Measurements from ENCODE around the gene SLC25A30. TPM values are rescaled to one million over a fixed set of nuclear protein-coding genes. Genes with fewer than 3 reads are reported as not detected.

The SLC25A30 gene
- polyA plus RNA-seq, 1 experiment: 10.4 TPM

GRCh38 chr13:45447050-45447661, 29.0 kb upstream of the SLC25A30 start:
- POLR2A ChIA-PET: no interaction called here
- no peak for DNase-seq (ENCODE audit: low read depth)
- no peaks in the 10 kb centered on the region for H3K27me3 ChIP-seq (ENCODE audit: control insufficient read depth, insufficient read depth, low read length)
- no peak for TF ChIP-seq CTCF (IDR thresholded peaks at IDR 0.05; ENCODE audit: insufficient read depth, low read depth, low read length)
- CTCF ChIA-PET: no interaction called here
- H3K36me3 ChIP-seq (ENCODE audit: control insufficient read depth, insufficient read depth, low read length): no peaks in the 10 kb centered on the region
- no peak overlapping the region for H3K4me3 ChIP-seq (ENCODE audit: low read depth, low read length)

- DNase-seq (ENCODE audit: low read depth): peak; percentile 46
- POLR2A ChIA-PET: no interaction called here
- CTCF ChIA-PET: no interaction called here
Measured at GRCh38 chr13:45446181-45446580, 28.0 kb upstream of the SLC25A30 start.

GRCh38 chr13:45445053-45445452, 26.9 kb upstream of the SLC25A30 start:
- Histone ChIP-seq H3K27me3 (ENCODE audit: control insufficient read depth, insufficient read depth, low read length) (no peaks in the 10 kb centered on the region), H3K36me3 (ENCODE audit: control insufficient read depth, insufficient read depth, low read length) (no peaks in the 10 kb centered on the region), H3K4me3 (ENCODE audit: low read depth, low read length) (no peak overlapping the region)
- ChIA-PET POLR2A (no interaction called here), CTCF (no interaction called here)
- TF ChIP-seq CTCF (IDR thresholded peaks at IDR 0.05; ENCODE audit: insufficient read depth, low read depth, low read length): no peak
- DNase-seq (ENCODE audit: low read depth): no peak

More at GRCh38 chr13:45446181-45446580, 28.0 kb upstream of the SLC25A30 start:
- Histone ChIP-seq H3K36me3 (ENCODE audit: control insufficient read depth, insufficient read depth, low read length) (no peaks in the 10 kb centered on the region), H3K4me3 (ENCODE audit: low read depth, low read length) (no peak overlapping the region), H3K27me3 (ENCODE audit: control insufficient read depth, insufficient read depth, low read length) (no peaks in the 10 kb centered on the region)
- no peak for TF ChIP-seq CTCF (IDR thresholded peaks at IDR 0.05; ENCODE audit: insufficient read depth, low read depth, low read length)

GRCh38 chr13:45441633-45442032, 23.5 kb upstream of the SLC25A30 start:
- CTCF ChIA-PET: no interaction called here

More at GRCh38 chr13:45441633-45442032, 23.5 kb upstream of the SLC25A30 start:
- no peaks in the 10 kb centered on the region for H3K27me3 ChIP-seq (ENCODE audit: control insufficient read depth, insufficient read depth, low read length)
- no peak overlapping the region for H3K4me3 ChIP-seq (ENCODE audit: low read depth, low read length)
- peak; percentile 13; the same call in 1 of the 2 replicates for TF ChIP-seq CTCF (IDR thresholded peaks at IDR 0.05; ENCODE audit: insufficient read depth, low read depth, low read length)
- DNase-seq (ENCODE audit: low read depth): no peak
- no peaks in the 10 kb centered on the region for H3K36me3 ChIP-seq (ENCODE audit: control insufficient read depth, insufficient read depth, low read length)
- POLR2A ChIA-PET: no interaction called here

Measured in BJ (cell line).